Central memory CD8-positive, alpha-beta T cell (primary cell): Measurements from ENCODE around the gene PFDN2.
A peak's percentile ranks its signal among the peaks of the same experiment; 100 is the strongest.
"Not testable (repeated sequence)": the region's sequence is repeated elsewhere in the genome, so short reads cannot be mapped to it uniquely, and the experiment has no call there.

ENCODE experiments used
- ATAC-seq: fragments of 150-1000 bp; cut with Tn5 transposase; replicated peaks from 2 replicates; pipeline ENCODE4 v1.10.0; 2022; ENCODE audit warnings: mild to moderate bottlenecking, moderate FRiP score, moderate number of reproducible peaks; ENCODE audit not compliant: poor library complexity, severe bottlenecking; ENCODE audit errors: extremely low read depth
- DNase-seq, 2 donors: peaks; one replicate each; pipeline ENCODE4 v3.0.0; 2021; ENCODE audit warnings: low spot score in 2 of 2
- H3K27ac Mint-ChIP-seq: one replicate; pipeline ENCODE4 v1.8.0; 2022; ENCODE audit warnings: low read depth, mild to moderate bottlenecking, moderate library complexity, mixed read lengths
- H3K27me3 Mint-ChIP-seq: one replicate; pipeline ENCODE4 v1.8.0; 2022; ENCODE audit warnings: mixed read lengths
- H3K36me3 Mint-ChIP-seq: one replicate; pipeline ENCODE4 v1.8.0; 2022; ENCODE audit warnings: mild to moderate bottlenecking, moderate library complexity, mixed read lengths; ENCODE audit not compliant: insufficient read depth
- H3K4me1 Mint-ChIP-seq: one replicate; pipeline ENCODE4 v1.8.0; 2022; ENCODE audit warnings: mixed read lengths
- H3K4me3 Mint-ChIP-seq: one replicate; pipeline ENCODE4 v1.8.0; 2022; ENCODE audit warnings: mild to moderate bottlenecking, moderate library complexity, mixed read lengths
- H3K9me3 Mint-ChIP-seq: one replicate; pipeline ENCODE4 v1.8.0; 2022; ENCODE audit warnings: mixed read lengths

PFDN2 gene

GRCh38 chr1:161132410-161133219, 14.8 kb upstream of the PFDN2 start, which contains the start of gene DEDD:
Gene DEDD (minus strand): TSS chr1:161132667. CDS start chr1:161124462, 8,205 bp downstream.
- no peaks in the 10 kb centered on the region for H3K9me3 Mint-ChIP-seq
- ATAC-seq = peak; percentile 97
- no peak within 1 kb of the TSS for H3K27ac Mint-ChIP-seq
- H3K4me3 Mint-ChIP-seq = no peak within 1 kb of the TSS
- DNase-seq = peak; percentile 75 to 84
- no peaks in the 10 kb centered on the region for H3K27me3 Mint-ChIP-seq
- peaks cover 12% of the 10 kb centered on the region for H3K36me3 Mint-ChIP-seq
- H3K4me1 Mint-ChIP-seq = peaks cover 32% of the 10 kb centered on the region

GRCh38 chr1:161131523-161132409, 13.9 kb upstream of the PFDN2 start:
- peak; percentile 4 for ATAC-seq
- Mint-ChIP-seq H3K4me3 (no peak overlapping the region), H3K4me1 (peaks cover 40% of the 10 kb centered on the region), H3K27ac (no peak overlapping the region), H3K36me3 (peaks cover 16% of the 10 kb centered on the region), H3K9me3 (no peaks in the 10 kb centered on the region), H3K27me3 (no peaks in the 10 kb centered on the region)
- no peak for DNase-seq

GRCh38 chr1:161130266-161130665, 12.4 kb upstream of the PFDN2 start:
- Mint-ChIP-seq H3K9me3 (no peaks in the 10 kb centered on the region), H3K36me3 (peaks cover 20% of the 10 kb centered on the region), H3K27me3 (no peaks in the 10 kb centered on the region), H3K4me3 (no peak overlapping the region), H3K27ac (no peak overlapping the region), H3K4me1 (peaks cover 51% of the 10 kb centered on the region)
- DNase-seq (no peak), ATAC-seq (no peak)

- no peaks in the 10 kb centered on the region for H3K27me3 Mint-ChIP-seq
- H3K36me3 Mint-ChIP-seq = peaks cover 26% of the 10 kb centered on the region
- no peak overlapping the region for H3K27ac Mint-ChIP-seq
- H3K4me1 Mint-ChIP-seq = peaks cover 51% of the 10 kb centered on the region
- no peak overlapping the region for H3K4me3 Mint-ChIP-seq
- DNase-seq = no peak
- H3K9me3 Mint-ChIP-seq = no peaks in the 10 kb centered on the region
- no peak for ATAC-seq
Observed at GRCh38 chr1:161128591-161129420, 11.0 kb upstream of the PFDN2 start.

- H3K36me3 Mint-ChIP-seq = peaks cover 38% of the 10 kb centered on the region
- H3K27ac Mint-ChIP-seq = peak overlapping the region; percentile 61
- H3K27me3 Mint-ChIP-seq = no peaks in the 10 kb centered on the region
- no peak overlapping the region for H3K4me3 Mint-ChIP-seq
- H3K4me1 Mint-ChIP-seq = peaks cover 51% of the 10 kb centered on the region
- H3K9me3 Mint-ChIP-seq = no peaks in the 10 kb centered on the region
- no peak for ATAC-seq
- no peak for DNase-seq
Observed at GRCh38 chr1:161127649-161128048, 9.8 kb upstream of the PFDN2 start.

GRCh38 chr1:161122967-161123366, 5.1 kb upstream of the PFDN2 start:
- no peaks in the 10 kb centered on the region for H3K9me3 Mint-ChIP-seq
- ATAC-seq (no peak), DNase-seq (no peak)
- H3K27me3 Mint-ChIP-seq = no peaks in the 10 kb centered on the region
- H3K4me3 Mint-ChIP-seq = no peak overlapping the region
- peaks cover 45% of the 10 kb centered on the region for H3K4me1 Mint-ChIP-seq
- H3K27ac Mint-ChIP-seq = peak overlapping the region; percentile 90
- peaks cover 55% of the 10 kb centered on the region for H3K36me3 Mint-ChIP-seq

GRCh38 chr1:161121834-161122233, 4.0 kb upstream of the PFDN2 start:
- DNase-seq = no peak
- H3K4me3 Mint-ChIP-seq = no peak overlapping the region
- no peak for ATAC-seq
- H3K27me3 Mint-ChIP-seq = no peaks in the 10 kb centered on the region
- peak overlapping the region; percentile 52 for H3K27ac Mint-ChIP-seq
- no peaks in the 10 kb centered on the region for H3K9me3 Mint-ChIP-seq
- H3K36me3 Mint-ChIP-seq = peaks cover 58% of the 10 kb centered on the region
- H3K4me1 Mint-ChIP-seq = peaks cover 43% of the 10 kb centered on the region

GRCh38 chr1:161121042-161121650, 3.3 kb upstream of the PFDN2 start:
- no peak for DNase-seq
- Mint-ChIP-seq H3K4me1 (peaks cover 42% of the 10 kb centered on the region), H3K9me3 (no peaks in the 10 kb centered on the region), H3K4me3 (no peak overlapping the region), H3K27me3 (no peaks in the 10 kb centered on the region), H3K36me3 (peaks cover 53% of the 10 kb centered on the region), H3K27ac (peak overlapping the region; percentile 52)
- no peak for ATAC-seq

- Mint-ChIP-seq H3K27ac (peak overlapping the region; percentile 96), H3K36me3 (peaks cover 52% of the 10 kb centered on the region), H3K9me3 (no peaks in the 10 kb centered on the region), H3K4me1 (peaks cover 47% of the 10 kb centered on the region), H3K27me3 (no peaks in the 10 kb centered on the region), H3K4me3 (peak overlapping the region; percentile 97)
- ATAC-seq (peak; percentile 53), DNase-seq (peak in 1 of 2 donors; percentile 55)
Observed at GRCh38 chr1:161119092-161119903, 1.5 kb upstream of the PFDN2 start.

- not testable (repeated sequence) for DNase-seq
- H3K4me3 Mint-ChIP-seq = peak overlapping the region; percentile 97
Observed at GRCh38 chr1:161115961-161116360, 1.9 kb downstream of the PFDN2 start.

GRCh38 chr1:161115132-161115711, 2.6 kb downstream of the PFDN2 start:
- no peaks in the 10 kb centered on the region for H3K9me3 Mint-ChIP-seq
- peaks cover 21% of the 10 kb centered on the region for H3K36me3 Mint-ChIP-seq
- ATAC-seq (no peak), DNase-seq (no peak)
- H3K27ac Mint-ChIP-seq = no peak overlapping the region
- peaks cover 65% of the 10 kb centered on the region for H3K4me1 Mint-ChIP-seq
- peak overlapping the region; percentile 97 for H3K4me3 Mint-ChIP-seq
- no peaks in the 10 kb centered on the region for H3K27me3 Mint-ChIP-seq

More at GRCh38 chr1:161115961-161116360, 1.9 kb downstream of the PFDN2 start:
- ATAC-seq, H3K27ac Mint-ChIP-seq, H3K9me3 Mint-ChIP-seq, H3K27me3 Mint-ChIP-seq: not testable (repeated sequence)
- Mint-ChIP-seq H3K4me1 (peaks cover 67% of the 10 kb centered on the region), H3K36me3 (peaks cover 22% of the 10 kb centered on the region)
